RPMI7951 (cell line): ENCODE results near the gene PRKCA. TPM values are rescaled to one million over a fixed set of nuclear protein-coding genes. Genes with fewer than 3 reads are reported as not detected.
"Not testable (repeated sequence)": the region's sequence is repeated elsewhere in the genome, so short reads cannot be mapped to it uniquely, and the experiment has no call there.

ENCODE experiments used
- DNase-seq: peaks from one replicate; pipeline ENCODE4 v3.0.0-alpha.2; 2012; ENCODE audit warnings: low read depth
- total RNA-seq: library from RNA; depleted of rRNA; stranded (reverse); fragments of >200 nt; shearing (Covaris generic); gene quantifications from 2 replicates; pipeline ENCODE4 v1.2.3, GENCODE V29; 2014

The PRKCA gene
- total RNA-seq, 1 experiment from 2014 or later = 11.9 TPM

DNA sequence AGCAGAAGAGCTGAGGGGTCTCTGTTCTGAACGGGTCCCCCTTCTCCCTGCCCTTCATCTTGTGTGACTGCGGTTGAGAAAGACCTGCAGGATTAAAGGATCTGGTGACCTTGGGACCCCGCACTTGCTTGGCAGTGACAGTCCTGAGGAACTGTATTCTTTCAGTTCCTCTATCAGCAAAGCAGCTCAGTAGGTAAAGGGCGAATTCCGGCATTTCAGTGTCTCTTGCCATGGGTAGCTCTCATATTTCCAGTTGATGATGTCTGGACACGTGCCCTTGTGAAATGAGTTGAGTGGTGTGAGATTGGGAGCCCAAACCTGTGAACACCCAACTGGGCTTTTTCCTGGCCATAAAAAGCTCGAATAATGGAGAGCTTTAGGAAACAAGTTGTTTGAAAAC, 135.7 kb downstream of the PRKCA start:
- no peak for DNase-seq

DNA sequence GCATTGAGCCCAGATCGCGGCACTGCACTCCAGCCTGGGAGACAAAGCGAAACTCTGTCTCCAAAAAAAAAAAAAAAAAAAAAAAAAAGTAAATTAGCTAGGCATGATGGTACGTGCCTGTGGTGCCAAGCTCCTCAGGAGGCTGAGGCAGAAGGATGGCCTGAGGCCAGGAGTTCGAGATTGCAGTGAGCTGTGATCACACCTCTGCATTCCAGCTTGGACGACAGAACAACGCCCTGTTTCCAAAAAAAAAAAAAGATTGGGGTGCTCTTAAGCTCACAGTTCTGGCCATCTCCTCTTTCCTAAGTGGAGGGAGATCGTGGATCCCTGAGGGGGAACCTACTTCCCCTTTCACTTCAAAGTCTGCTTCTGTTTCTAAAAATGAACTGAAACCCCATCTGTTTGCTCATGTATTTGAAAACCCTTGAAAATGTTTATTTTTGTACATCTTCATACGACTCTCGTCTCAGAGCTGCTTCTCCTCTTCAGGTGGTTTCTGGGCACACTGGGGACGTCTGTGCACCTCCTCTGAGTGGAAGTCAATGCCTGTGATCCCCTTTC, 138.8 kb downstream of the PRKCA start:
- DNase-seq = no peak

DNA sequence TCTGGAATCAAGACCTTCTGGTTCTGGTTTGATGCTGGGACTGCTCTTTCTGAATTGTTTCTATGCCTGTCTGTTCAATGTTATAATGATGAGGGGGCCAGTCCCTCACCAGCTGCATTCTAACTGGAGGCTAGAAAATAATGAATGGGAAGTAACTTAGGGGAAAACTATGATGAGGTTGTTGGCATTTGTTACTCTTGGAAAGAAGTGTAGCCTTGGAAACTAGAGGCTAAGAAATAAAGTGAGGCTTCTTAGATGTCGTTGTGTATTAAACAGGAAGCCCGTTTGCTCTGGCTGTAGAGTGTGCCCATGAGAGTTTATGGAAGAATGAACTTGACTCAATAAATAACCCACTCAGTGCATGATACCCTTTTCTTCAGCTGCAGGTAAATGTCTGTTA, 140.8 kb downstream of the PRKCA start:
- no peak for DNase-seq

DNA sequence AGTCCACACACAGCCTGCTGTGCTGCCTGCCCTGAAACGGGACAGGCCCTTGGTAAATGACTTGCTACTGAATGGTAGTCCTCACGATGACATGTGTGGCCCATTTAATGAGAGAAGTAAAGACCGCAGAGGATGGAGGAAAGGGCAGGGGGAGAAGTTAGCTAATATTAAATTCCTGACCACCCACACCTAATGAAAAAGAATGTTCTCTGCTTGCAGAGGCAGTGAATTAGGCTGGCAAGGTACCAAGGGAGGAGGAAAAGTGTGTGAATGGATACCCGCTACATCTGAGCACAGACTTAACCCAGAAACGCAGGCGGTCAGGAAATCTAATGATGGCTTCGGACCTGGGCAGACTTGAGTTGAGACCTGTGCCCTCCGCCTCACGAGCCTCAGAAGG, 141.2 kb downstream of the PRKCA start:
- DNase-seq = no peak

DNA sequence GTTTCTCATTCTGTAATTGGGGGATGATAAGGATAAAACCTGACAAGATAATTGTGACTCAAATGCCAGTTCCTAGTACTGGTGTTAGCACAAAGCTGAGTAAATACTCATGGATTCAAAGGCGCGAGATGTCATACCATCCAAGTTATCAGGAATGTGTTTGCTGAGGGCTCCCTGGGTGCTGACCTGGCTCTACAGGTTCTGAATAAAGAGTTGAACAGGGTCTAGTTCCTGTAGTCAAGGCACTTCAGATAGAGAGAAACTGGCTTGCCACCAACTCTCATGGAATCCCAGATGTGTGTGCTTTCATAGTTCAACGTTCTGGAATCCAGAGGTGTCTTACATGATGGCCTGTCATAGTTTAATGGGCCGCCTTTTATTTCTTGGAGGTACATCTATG, 141.6 kb downstream of the PRKCA start:
- no peak for DNase-seq

DNA sequence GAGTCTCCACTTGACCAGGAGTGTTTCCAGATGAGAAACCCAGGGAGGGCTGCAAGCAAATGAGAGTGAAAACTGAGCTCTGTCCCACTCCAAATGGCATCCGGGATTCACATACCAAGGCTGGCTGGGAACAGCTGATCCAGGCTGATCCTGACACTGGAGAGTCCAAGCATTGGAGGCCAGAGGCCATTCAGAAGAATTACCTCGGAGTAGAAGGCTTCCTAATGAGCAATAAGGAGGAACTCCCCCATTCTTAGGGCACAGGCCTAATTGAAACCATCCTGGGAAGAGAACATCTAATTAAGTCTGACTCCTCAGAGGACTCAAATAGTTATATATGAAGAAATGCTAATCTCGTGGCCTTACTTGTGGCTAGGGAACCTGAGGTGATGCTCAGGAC, 142.8 kb downstream of the PRKCA start:
- no peak for DNase-seq

DNA sequence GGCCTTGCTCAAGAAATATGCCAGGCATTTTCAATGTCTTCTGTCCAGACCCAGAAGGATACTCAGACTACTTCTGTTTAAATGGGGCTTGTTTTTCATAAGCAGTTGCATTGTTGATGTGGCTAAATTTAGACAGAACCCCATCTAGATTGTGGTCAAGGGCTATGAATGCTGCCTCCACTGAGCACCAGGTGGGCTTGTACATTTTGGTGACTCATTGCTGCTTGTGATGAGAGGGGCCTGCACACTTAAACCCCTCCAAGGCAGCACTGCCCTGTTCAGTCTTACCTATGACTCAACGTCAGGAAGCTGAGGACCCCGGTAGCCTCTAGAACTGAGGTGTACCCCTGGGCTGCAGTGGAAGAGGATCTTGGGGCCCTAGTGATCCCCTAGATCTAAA, 144.0 kb downstream of the PRKCA start:
- no peak for DNase-seq

DNA sequence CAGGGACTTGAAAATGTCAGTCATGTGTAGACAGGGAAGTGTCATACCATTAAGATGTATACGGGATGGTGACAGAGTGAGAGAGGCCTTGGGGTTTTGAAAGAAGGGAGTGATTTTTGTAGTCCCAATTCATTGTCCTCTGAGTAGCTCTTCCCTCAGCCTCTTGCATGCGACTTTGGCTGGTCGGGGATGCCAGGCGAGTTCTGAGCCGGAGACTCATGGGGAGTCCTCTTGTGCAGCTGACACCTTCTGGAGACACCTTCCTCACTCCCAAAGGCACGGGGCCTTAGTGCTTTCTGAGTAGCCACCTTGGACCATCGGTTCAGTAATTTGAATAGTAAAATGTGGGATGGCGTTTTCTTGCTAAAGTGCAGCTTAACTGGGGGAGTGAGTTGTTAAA, 144.7 kb downstream of the PRKCA start:
- DNase-seq = no peak

DNA sequence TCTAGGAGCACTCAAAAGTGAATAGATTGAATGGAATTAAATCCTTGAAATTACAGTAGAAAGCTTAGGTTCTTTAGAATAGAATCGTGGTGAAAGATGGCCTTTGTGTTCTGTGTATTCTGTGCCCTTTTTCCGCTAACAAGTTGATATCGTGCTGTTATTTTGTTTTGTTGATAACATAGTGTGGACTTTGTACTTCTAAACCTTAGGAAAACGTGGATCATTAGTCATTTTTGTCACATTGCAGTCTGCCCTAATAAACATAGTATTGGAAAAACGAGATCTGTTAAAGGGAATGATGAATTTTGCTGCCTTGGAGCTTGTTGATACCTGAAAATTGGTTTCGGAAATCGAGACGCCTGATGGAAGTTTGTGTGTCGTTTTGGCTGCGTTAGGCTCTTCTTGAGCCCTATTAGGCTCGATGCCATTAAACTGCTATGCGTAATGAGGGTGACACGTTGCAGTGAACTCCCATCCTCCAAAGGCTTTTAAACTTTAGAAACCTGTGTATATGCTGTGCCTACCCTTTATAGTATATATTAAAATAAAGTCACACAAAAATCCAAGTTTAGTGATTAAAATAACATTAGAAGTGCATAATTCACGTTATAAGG, 145.7 kb downstream of the PRKCA start:
- no peak for DNase-seq

DNA sequence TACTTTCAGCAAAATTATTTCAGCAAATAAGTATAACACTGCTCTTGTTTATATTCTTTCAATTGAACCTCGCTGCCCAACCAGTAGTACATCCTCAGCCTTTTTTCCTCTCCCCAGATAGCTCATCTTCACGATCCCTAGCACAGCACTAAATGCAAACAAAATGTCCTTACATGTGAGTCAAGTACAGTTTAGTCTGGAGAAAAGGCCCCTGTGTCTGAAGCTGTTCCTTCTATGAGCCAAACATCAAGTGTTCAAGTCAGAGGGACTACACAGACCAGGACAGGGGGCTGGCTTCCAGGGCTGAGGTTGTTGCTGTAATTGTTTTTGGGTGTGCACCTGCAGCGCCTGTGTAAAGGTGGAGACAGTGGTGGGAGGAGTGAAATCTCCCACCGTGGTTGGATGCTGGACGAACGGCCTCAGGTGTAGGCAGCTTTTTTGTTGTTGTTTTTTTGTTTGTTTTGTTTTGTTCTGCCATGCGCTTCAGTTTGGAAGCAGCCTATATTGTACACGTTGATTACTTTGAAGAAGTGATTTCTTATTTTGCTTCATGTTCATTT, 147.1 kb downstream of the PRKCA start:
- no peak for DNase-seq

DNA sequence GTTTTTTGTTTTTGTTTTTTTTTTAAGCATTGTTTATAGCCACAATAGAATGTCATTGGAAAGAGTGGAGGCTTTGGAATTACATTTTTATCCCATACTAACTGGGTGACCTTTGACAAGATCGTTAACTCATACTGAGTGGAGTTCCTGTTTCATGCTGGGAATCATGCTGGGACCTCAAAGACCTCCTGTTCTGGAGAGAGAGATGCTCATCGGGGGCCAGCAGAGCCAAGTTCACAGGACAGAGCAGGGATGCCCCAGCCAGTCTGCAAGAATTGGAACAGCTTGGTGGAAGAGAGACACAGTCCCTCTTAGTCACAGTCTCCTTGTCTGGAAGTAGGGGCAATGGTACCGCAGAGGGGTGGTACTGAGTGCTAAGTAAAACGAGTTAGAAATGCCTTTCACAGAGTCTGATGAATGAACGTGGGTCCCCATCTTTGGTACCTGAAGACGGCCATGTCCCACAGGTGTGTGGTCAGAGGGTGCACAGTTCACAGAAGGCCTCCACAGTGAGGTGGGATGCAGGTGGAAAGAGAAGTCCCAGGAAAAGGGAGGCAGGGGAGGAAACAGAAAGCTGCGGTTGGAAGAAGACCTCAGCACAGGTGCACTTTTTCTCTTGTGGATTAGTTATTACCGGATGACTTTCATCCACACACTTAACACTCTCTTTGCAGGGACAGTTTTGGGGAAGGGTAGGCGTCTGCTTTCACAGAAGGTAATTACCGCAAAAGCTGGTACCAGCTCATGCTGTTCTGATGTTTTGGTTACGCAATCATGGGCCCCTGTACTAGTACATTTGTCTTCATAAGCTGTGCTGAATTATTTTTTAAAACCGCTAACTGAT, 147.8 kb downstream of the PRKCA start:
- DNase-seq = no peak

DNA sequence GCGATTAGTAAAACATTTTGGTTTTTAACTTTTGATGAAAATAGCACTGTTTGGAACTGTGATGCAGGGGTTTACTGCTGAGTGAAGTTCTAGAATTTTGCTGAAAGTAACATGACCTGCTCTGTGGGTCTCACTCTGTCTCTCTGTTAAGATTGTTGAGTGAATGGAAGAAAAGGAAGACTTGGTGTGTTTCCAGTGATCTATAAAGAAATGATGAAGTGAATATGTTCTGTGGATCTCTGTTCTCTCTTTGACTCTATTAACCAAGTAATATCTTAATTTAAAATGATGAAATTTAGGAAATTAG, 148.4 kb downstream of the PRKCA start:
- DNase-seq = no peak

DNA sequence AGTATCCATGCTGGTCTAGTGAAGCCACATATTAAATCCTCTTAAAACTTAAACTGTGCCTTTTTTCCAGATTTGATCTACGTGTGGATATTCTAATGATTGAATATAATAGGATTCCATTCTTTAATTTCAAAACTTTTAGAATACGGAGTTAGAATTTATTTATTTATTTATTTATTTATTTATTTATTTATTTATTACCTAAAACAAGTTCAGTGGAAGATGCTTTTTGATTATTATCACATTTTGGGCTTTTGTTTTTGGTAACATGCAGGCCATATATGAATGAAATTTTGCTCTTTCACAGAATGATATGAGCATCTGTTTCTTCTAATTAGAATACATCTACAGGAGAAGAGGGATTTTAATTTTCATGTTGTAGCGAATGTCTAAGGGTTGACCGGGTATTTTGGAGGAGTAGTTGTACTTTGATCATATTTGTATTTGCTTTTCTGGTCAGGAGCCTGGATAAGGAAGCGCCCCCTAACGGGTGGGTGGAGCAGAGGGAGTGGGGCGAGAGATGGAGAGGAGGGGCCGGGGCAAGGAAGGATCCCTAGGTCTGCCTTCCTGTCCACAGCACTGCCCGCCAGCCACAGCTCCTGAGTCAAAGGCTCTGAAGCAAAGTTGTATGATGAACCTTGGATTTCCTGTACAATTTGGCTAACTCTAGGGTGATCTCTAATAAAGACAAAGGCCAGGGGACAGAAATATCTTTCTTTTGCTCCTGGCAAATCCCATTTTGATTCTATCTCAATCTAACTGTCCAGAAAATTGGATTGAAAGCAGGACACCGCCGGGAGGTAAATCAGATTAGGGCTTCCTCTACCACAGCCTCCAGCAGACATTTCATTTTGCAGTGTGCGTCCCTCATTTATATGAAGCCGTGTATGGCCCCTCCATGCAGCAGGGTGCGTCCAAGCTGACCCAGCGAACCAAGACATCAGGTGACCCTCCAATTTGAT, 149.1 kb downstream of the PRKCA start:
- DNase-seq = no peak

DNA sequence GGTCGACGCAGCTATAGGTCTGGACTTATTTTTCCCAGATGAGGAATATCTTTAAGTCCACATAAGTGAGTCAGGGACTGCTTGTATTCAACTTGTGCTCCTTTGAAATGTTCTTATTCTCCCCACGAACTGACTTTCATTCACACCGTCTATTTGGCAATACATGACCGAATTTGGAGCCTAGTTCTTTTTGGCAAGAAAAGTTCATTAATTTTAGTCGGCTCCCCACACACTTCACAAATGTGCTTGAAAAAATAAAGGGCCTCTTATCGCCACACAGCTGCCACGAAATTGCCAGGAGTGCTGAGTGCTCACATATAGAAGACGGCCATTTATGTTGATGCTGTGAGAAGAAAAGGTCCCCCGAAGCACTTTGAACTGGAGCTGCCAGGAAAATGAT, 152.6 kb downstream of the PRKCA start:
- no peak for DNase-seq

DNA sequence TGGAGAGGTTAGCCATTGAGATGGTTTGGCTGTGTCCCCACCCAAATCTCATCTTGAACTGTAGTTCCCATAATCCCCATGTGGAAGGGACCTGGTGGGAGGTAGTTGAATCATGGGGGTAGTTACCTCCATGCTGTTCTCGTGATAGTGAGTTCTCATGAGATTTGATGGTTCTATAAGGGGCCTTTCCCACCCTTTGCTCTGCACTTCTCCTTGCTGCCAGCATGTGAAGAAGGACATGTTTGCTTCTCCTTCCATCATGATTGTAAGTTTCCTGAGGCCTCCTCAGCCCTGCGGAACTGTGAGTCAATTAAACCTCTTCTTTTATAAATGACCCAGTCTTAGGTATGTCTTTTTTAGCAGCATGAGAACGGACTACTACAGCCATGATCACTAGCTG, 155.1 kb downstream of the PRKCA start:
- DNase-seq = not testable (repeated sequence)

DNA sequence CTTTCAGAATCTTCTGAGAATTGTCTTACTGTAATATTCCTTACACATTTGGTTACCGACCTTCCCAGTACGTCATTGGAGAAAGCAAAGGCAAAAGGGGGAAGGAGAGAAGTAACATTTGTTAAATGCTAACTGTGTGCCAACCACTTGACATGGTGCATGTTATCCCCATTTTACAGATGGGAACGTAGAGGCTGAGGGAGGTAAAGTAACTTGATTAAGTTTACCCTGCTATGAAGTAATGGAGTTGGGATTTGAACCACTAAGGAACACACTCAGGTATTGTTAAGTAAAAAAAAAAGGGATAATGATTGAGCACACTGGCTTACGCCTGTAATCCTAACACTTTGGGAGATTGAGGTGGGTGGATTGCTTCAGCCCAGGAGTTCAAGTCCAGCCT, 156.4 kb downstream of the PRKCA start:
- no peak for DNase-seq

DNA sequence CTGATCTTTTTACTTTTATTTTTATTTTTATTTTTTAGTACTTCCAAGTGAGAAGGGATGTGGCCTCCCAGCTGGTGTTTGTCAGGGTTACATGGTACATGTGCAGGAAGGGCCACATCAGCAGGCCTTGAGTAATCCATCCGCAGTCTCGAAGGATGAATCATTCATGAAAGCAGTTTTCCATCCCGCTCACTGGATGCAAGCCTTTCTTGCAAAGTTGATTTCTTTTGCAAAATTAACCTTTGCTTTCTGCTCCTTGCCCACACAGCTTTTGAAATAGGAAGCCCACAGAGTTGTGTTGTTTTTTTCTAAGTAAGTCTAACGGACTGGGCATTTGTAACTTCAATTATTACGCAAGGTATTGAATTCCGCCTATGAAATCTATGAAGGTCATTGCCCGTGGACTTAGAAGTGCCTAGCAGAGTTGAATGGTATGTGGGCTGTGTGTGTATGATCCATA, 157.4 kb downstream of the PRKCA start:
- peak; percentile 93 for DNase-seq

DNA sequence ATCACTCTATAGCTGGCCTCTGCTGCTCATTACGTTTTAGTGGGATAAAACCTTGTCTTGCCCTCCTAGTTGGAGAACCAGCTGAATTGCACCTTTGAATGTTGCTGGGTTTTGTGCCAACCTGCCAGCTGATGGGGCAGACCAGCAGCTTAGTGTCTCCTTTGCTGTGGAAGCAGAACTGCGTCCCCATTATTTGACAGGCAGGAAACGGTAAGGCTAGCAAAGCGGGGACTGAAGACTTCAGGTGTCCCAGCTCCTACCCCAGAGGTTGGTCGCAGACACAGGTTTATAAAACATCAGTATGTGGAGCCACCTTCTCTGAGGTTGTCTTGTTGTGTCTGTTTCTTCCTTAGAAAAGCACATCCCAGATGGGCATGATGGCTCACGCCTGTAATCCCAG, 158.1 kb downstream of the PRKCA start:
- no peak for DNase-seq

DNA sequence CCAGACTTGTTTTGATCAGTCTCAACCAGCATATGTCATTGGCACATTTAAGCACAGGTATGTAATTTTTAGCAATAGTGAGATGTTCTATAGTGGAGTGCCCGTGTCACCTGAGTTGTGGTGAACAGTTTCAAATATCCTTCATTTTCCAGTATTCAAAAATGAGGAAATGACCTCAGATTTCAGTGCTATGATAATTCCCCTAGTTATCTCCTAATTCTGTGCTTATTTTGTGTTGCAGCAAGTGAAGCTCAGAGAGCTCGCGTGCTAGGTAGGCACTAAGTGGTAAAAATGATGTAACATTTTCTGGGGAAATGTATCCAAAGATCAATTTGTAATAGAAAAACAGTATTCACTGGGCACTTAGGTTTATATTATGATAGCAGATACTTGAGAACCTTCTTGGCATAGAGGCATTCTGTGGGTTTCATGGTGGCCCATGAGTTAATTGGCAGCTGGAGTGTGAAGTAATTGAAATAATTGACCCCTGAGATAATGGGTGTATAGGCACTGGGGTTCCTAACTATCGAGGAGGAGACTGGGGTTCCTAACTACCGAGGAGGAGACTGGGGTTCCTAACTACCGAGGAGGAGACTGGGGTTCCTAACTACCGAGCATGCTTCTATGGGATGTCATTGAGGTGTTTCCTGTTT, 159.1 kb downstream of the PRKCA start:
- DNase-seq = no peak

DNA sequence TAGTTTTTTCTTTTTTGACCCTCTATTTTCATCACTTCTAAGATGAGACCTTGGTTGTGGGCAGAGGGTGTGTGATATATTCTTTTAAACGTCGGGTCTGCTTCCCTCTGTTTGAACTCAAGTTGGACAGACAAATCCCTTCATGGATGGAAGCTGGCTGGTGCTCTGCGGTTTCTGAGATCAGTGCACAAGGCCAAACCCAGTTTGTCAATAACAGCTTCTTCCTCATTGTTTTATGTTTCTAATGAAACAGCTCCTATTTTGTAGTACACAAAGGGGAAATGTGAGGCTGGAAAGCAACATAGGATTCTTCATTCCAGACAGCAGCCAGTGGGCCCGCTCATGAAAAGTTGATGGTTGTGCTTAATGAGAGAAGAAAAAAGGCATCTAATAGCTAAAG, 159.6 kb downstream of the PRKCA start:
- no peak for DNase-seq

DNA sequence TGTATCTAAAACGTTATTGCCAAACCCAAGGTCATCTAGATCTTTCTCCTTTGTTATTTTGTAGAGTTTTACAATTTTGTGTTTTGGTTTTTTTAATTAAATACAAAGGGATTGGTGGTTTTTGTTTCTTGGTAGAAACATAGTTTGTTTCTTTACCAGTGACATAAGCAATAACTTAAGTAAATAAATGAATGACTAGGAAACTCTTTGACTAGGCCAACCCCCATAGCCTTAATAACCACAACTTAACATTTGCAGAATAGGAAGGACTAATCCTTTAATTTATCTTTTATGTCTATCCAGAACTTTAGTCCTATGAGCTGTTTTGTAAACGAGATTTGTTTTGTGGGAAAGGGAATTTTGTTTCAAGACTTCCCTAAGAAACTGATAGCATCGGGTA, 162.5 kb downstream of the PRKCA start:
- DNase-seq = no peak
